MM.1S (cell line): Measurements from ENCODE around the gene RPRD1A.

Experiments used
- DNase-seq: peaks from one replicate; pipeline ENCODE4 v3.0.0-alpha.2; 2015
- H2AFZ ChIP-seq: fragments of 300-600 bp; sonication (generic); 2 replicates; pipeline ENCODE4 v1.6.0; 2016; ENCODE audit warnings: antibody characterized with exemption, low read length
- H3F3A ChIP-seq: fragments of 300-600 bp; sonication (generic); 2 replicates; pipeline ENCODE4 v1.6.1; 2016; ENCODE audit warnings: mild to moderate bottlenecking, antibody characterized with exemption, low read length, moderate library complexity, mixed read lengths; ENCODE audit not compliant: insufficient read depth
- H3K27ac ChIP-seq: fragments of 300-600 bp; sonication (generic); 2 replicates; pipeline ENCODE4 v1.5.1; 2016; ENCODE audit warnings: mild to moderate bottlenecking, low read length
- H3K27me3 ChIP-seq: fragments of 300-600 bp; sonication (generic); replicated peaks from 2 replicates; pipeline ENCODE4 v1.6.0; 2016; ENCODE audit warnings: low read length; ENCODE audit not compliant: insufficient read depth
- H3K36me3 ChIP-seq: fragments of 300-600 bp; sonication (generic); replicated peaks from 2 replicates; pipeline ENCODE4 v1.6.1; 2016; ENCODE audit warnings: mild to moderate bottlenecking, low read length, mixed read lengths; ENCODE audit not compliant: insufficient read depth
- H3K4me1 ChIP-seq: fragments of 300-600 bp; sonication (generic); 2 replicates; pipeline ENCODE4 v1.6.1; 2016; ENCODE audit warnings: low read length, mixed read lengths
- H3K4me2 ChIP-seq: fragments of 300-600 bp; sonication (generic); 2 replicates; pipeline ENCODE4 v1.6.0; 2016; ENCODE audit warnings: low read depth, low read length
- H3K4me3 ChIP-seq: fragments of 300-600 bp; sonication (generic); 2 replicates; pipeline ENCODE4 v1.5.1; 2016; ENCODE audit warnings: low read length, mixed read lengths
- H3K79me2 ChIP-seq: fragments of 300-600 bp; sonication (generic); 2 replicates; pipeline ENCODE4 v1.6.1; 2016; ENCODE audit warnings: mixed run types, low read length, mixed read lengths
- H3K9ac ChIP-seq: fragments of 300-600 bp; sonication (generic); 2 replicates; pipeline ENCODE4 v1.6.1; 2016; ENCODE audit warnings: low read length, mixed read lengths
- H3K9me2 ChIP-seq: fragments of 300-600 bp; sonication (generic); replicated peaks from 2 replicates; pipeline ENCODE4 v1.6.1; 2016; ENCODE audit warnings: mild to moderate bottlenecking, low read length, mixed read lengths; ENCODE audit not compliant: insufficient read depth
- H3K9me3 ChIP-seq: fragments of 300-600 bp; sonication (generic); replicated peaks from 2 replicates; pipeline ENCODE4 v1.6.1; 2016; ENCODE audit warnings: mild to moderate bottlenecking, low read length, mixed read lengths; ENCODE audit not compliant: insufficient read depth
- H4K20me1 ChIP-seq: fragments of 300-600 bp; sonication (generic); 2 replicates; pipeline ENCODE4 v1.6.1; 2016; ENCODE audit warnings: mild to moderate bottlenecking, low read length, moderate library complexity, mixed read lengths; ENCODE audit not compliant: insufficient read depth
- CTCF ChIP-seq: fragments of 300-600 bp; sonication (generic); IDR thresholded peaks from 2 replicates; pipeline ENCODE4 v1.5.1; 2016; ENCODE audit warnings: antibody characterized with exemption, low read length, mixed read lengths
- EZH2 ChIP-seq: fragments of 300-600 bp; sonication (generic); optimal IDR thresholded peaks from 2 replicates; pipeline ENCODE3; 2017; ENCODE audit warnings: low read depth, mild to moderate bottlenecking, antibody characterized with exemption, low read length, mixed read lengths
- EZH2phosphoT487 ChIP-seq: fragments of 300-600 bp; sonication (generic); IDR thresholded peaks from 2 replicates; pipeline ENCODE4 v1.6.1; 2018; ENCODE audit warnings: antibody characterized with exemption, low read length

RPRD1A gene

GRCh38 chr18:36043153-36043552, 24.2 kb downstream of the RPRD1A start:
- Histone ChIP-seq H2AFZ (no peak overlapping the region), H3K36me3 (peaks cover 2% of the 10 kb centered on the region; the same call in 1 of the 2 replicates), H3K4me3 (no peak overlapping the region), H3K4me1 (no peaks in the 10 kb centered on the region), H3K9me3 (no peaks in the 10 kb centered on the region), H3F3A (no peaks in the 10 kb centered on the region), H3K4me2 (no peak overlapping the region), H3K27ac (no peak overlapping the region), H3K9me2 (no peaks in the 10 kb centered on the region), H3K79me2 (peaks cover 100% of the 10 kb centered on the region), H4K20me1 (peaks cover 12% of the 10 kb centered on the region; the same call in 1 of the 2 replicates), H3K9ac (no peak overlapping the region), H3K27me3 (no peaks in the 10 kb centered on the region)
- no peak for TF ChIP-seq CTCF
- DNase-seq: no peak

- Histone ChIP-seq H3K9ac (no peak overlapping the region), H3K4me1 (no peaks in the 10 kb centered on the region), H3K9me3 (no peaks in the 10 kb centered on the region), H4K20me1 (peaks cover 12% of the 10 kb centered on the region; the same call in 1 of the 2 replicates), H3F3A (no peaks in the 10 kb centered on the region), H3K27ac (no peak overlapping the region), H2AFZ (no peak overlapping the region), H3K9me2 (no peaks in the 10 kb centered on the region), H3K4me3 (no peak overlapping the region), H3K36me3 (peaks cover 2% of the 10 kb centered on the region; the same call in 1 of the 2 replicates), H3K4me2 (no peak overlapping the region), H3K79me2 (peaks cover 96% of the 10 kb centered on the region), H3K27me3 (no peaks in the 10 kb centered on the region)
- no peak for TF ChIP-seq CTCF
- TF ChIP-seq EZH2: no peak
- TF ChIP-seq EZH2phosphoT487: no peak
- DNase-seq: no peak
Measured at GRCh38 chr18:36041146-36041545, 26.2 kb downstream of the RPRD1A start.

DNA sequence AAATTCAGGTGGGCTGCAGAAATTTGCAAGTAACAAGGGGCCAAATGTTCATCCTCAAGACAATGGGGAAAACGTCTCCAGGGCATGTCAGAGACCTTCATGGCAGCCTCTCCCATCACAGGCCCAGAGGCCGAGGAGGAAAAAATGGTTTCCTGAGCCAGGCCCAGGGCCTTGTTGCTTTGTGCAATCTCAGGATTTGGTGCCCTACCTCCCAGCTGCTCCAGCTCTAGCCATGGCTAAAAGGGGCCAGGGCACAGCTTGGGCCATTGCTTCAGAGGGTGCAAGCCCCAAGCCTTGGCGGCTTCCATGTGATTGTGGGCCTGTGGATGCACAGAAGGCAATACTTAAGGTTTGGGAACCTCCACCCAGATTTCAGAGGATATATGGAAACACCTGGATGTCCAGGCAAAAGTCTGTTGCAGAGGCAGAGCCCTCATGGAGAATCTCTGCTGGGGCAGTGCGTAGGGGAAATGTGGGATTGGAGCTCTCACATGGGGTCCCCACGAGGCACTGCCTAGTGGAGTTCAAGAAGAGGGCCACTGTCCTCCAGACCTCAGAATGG, 29.2 kb downstream of the RPRD1A start:
- Histone ChIP-seq H3K4me2 (no peak overlapping the region), H3K4me1 (no peaks in the 10 kb centered on the region), H3K4me3 (no peak overlapping the region), H3K27me3 (no peaks in the 10 kb centered on the region), H3K36me3 (peaks cover 2% of the 10 kb centered on the region; the same call in 1 of the 2 replicates), H3K9me3 (no peaks in the 10 kb centered on the region), H2AFZ (no peak overlapping the region), H3K9me2 (no peaks in the 10 kb centered on the region), H3K27ac (no peak overlapping the region), H4K20me1 (0 out of 2 replicates have a peak, but pooled peaks cover 12% of the 10 kb centered on the region), H3F3A (no peaks in the 10 kb centered on the region), H3K9ac (no peak overlapping the region), H3K79me2 (peaks cover 93% of the 10 kb centered on the region)
- no peak for DNase-seq
- TF ChIP-seq EZH2phosphoT487: no peak
- no peak for TF ChIP-seq EZH2
- no peak for TF ChIP-seq CTCF
